IPS DF 4.7 (cell line): ENCODE measurements around the gene SATB2.

Experiments
- DNase-seq: peaks from one replicate; pipeline ENCODE4 v3.0.0-alpha.2; 2013; ENCODE audit warnings: low spot score; ENCODE audit errors: extremely low read depth

SATB2 gene

DNA sequence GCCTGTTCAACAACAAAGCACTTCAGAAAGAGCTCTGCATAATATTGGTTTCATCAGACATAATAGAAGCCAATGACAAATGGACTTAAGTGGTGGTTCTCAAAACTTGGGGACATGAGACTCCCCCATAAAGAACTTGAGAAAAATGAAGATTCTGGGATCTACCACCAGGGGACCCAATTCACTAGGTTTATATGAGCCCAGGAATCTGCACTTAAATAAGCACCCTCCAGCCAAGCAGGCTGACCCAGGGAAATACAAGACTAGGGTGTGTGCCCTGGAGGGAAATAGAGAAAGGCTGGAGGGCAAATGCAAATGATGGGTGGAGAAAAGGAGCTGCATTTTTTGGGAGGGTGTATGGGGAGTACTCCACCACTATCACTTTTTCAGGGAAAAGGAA lies 52.5 kb downstream of the SATB2 start:
- peak; percentile 41 for DNase-seq

DNA sequence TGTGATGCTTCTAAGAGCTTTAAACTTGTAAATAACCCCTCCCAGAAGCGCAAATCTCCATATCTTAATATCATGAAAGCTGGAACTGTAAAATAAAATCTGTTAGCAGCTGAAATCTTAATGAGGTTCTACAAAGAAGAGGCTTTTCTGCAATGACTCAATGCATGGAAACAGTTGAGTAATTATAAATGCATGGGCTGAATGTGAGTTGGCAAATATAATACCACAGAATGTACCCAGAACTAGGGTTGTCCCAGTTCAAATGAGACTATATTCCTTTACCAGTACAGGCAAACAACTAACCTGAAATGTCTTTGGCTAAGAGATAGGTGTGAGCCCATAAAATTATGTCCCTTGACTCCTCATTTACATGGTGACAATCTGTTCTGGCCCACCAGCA lies 52.9 kb downstream of the SATB2 start:
- no peak for DNase-seq

DNA sequence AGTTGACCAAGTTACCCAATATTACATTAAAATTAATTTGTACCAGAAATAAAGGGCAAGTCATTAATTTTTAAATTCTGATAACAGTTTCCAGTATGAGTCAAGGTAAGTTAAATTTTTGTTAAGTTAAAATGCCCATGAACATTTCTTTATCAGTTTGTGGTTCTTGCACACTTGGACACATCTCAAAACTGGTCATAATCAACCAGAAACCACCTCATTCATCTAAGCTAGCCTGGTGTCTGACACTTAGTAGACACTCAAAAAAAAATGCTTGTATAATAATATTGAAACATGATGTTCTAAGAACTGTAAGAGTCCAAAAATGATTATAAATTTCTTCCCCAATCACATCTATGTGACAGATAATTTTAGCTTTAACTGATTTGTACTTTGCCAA lies 62.4 kb downstream of the SATB2 start:
- DNase-seq, result no peak

GRCh38 chr2:199392363-199392762 lies 65.4 kb downstream of the SATB2 start:
- DNase-seq, result no peak

- no peak for DNase-seq
These were observed 68.9 kb downstream of the SATB2 start for GRCh38 chr2:199388728-199389268.

GRCh38 chr2:199384043-199384442 lies 73.7 kb downstream of the SATB2 start:
- no peak for DNase-seq

DNA sequence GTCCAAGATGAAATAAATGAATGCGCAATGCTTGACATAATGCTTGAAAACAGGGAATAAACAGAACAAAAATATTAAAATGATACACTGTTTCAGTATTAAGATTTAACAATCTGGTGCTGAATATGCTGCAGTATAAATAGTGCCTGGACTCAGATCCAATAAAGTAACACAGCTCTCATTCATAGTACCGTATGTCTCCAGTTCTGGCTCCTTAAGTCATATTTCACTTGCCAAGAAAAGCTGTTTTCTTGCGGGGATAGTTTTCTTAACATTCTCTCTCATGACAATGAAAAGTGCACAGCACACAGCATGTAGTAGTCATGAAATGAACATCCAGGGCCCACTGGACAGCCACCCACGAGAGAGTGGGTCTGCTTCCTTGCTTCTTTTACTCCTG lies 74.7 kb downstream of the SATB2 start:
- DNase-seq, result no peak

GRCh38 chr2:199382091-199382490 lies 75.6 kb downstream of the SATB2 start:
- no peak for DNase-seq

DNA sequence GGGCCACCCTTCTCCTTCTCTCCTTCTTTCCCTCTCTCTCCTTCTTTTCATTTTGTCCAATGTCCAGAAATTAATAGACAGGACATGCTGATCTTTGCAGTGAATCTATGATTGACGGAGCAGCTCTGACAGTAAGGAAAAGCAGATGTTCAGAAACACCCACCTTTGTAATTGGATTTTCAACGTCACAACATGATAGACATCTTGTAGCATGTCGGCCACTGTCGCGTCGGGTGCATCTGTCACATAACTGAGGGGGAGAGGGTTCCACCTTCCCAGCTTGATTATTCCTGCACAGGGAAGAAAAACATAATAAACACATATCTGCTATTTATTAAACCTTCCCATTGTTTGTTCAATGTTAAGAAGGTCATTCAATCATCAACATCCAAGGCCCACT lies 76.2 kb downstream of the SATB2 start:
- no peak for DNase-seq

DNA sequence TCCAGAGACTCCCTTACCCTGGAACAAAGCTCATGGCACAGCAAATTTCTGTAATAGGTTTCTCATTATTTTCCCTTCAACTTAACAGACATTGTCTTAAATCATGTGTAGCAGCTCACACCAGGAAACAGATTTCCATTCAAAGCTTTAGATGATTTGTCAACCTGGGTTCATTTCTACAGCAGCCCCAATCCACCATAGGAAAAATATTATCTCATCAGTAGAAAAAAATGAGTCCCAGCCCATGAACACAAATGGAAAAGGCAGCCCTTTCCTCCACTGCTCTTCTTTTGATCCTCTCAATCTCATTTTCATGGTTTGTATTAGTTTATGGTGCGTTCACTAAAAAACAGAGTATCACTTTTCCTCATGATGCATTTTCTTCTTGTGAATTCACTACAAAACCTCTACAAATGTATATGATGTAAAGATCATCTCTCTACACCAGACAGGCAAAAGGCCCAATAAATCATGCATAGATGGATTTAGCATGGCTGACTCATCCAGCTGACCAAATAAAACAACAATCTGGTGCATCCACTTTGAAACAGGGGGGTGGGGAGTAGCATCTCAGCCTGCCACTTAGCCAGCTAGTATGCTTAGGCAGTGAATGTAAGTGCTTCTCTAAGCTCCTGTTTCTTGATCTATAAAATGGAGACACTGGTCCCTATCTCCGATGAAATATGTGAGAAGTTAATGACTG lies 78.6 kb downstream of the SATB2 start:
- no peak for DNase-seq

- no peak for DNase-seq
These were observed 87.5 kb downstream of the SATB2 start for GRCh38 chr2:199370150-199370780.

- DNase-seq, result no peak
These were observed 91.3 kb downstream of the SATB2 start for GRCh38 chr2:199366406-199366805.

- no peak for DNase-seq
These were observed 93.6 kb downstream of the SATB2 start for GRCh38 chr2:199364153-199364552.

DNA sequence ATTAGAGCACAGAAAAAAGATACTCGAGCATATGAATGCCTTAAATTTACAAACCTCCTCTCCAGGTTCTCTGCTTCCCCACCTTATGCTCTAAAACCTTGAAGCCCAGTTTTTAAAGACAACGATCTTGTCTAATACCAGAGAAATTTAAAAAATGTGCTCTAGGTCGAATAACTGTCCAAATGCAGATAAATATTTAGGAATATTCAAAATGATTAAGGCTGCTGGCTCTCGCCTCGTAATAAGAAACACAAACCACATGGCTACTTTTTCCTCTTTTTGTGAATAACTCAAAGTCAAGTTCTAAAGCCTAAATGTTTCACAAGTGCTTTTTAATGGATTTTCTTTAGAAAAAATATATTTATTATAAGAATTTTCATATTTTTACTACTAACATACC lies 101.3 kb downstream of the SATB2 start:
- DNase-seq, result no peak

DNA sequence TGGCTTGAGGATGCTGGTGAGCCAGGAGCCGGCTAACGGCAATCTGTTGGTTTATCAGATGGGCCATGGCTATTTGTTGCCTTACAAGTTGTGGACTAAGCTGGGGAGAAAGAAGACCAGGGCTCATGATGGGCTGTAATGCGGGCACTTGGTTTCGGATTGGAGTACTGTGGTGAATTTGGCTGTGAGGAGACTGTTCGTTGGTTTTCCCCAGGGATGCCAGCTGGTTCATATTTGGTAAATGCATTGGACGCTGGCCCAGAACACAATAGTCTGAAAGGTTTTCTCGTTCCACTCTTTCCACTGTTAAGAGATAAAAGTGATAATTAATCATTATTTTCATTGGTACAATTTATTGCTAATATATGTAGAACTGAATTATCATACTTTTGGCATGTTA lies 108.9 kb downstream of the SATB2 start:
- DNase-seq, result no peak

GRCh38 chr2:199344012-199344411 lies 113.7 kb downstream of the SATB2 start:
- no peak for DNase-seq

GRCh38 chr2:199342334-199342733 lies 115.4 kb downstream of the SATB2 start:
- DNase-seq, result no peak

- DNase-seq, result no peak
These were observed 116.6 kb downstream of the SATB2 start for GRCh38 chr2:199341123-199341522.

DNA sequence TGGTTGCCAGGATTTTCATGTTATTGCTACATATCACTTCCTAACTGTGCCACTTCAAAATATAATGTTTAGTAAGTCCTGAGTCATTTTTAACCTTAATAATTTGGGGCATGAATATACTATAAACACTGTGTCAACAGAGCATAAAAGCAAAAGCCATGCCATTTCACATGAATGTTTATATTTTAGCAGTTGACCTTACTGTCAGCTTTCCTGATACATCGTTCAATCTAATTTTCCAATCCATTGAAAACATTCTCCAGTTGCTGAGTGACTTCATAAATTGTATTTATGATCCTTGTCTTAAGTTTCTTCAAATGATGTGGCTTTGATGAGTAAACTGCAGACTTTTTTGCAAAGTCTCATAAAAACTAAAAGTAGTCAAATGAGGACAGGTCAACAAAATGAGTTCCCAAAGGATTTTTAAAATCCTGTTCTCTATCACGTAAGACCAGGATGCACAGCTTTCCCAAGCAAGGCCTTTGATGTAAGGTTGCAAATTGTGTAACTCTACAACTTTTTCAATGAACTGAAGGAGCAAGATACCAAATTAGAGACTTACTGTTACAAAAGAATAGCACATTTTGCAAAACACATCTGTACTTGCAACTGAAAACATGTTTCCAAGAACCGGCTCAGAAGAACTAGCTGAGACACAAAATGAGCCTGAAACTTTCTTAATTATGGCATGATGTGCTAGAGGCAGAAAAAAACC lies 117.7 kb downstream of the SATB2 start:
- DNase-seq, result no peak

- no peak for DNase-seq
These were observed 121.2 kb downstream of the SATB2 start for GRCh38 chr2:199336546-199336945.

DNA sequence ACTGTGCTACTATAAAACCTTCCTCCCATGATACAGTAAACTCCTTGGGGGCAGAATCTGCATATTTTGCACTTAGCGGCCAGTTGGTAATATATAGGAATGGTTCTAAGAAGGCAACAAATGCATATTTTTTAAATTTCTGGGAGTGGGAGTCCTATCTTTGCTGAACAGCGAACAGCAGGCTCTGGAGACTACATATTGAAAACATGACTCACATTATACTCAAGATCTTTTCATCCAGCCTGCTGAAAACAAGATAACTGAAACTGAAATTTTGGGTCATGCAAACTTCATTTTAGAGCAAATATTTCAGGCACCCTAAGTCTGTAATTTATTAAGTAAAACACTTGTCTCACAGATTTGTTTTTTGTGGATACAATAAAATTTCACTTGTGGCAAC lies 122.2 kb downstream of the SATB2 start:
- DNase-seq, result no peak

- DNase-seq, result no peak
These were observed 128.3 kb downstream of the SATB2 start for GRCh38 chr2:199329466-199329865.
